ENCODE measurements around the gene CEACAM16.

Gene CEACAM16

DNA sequence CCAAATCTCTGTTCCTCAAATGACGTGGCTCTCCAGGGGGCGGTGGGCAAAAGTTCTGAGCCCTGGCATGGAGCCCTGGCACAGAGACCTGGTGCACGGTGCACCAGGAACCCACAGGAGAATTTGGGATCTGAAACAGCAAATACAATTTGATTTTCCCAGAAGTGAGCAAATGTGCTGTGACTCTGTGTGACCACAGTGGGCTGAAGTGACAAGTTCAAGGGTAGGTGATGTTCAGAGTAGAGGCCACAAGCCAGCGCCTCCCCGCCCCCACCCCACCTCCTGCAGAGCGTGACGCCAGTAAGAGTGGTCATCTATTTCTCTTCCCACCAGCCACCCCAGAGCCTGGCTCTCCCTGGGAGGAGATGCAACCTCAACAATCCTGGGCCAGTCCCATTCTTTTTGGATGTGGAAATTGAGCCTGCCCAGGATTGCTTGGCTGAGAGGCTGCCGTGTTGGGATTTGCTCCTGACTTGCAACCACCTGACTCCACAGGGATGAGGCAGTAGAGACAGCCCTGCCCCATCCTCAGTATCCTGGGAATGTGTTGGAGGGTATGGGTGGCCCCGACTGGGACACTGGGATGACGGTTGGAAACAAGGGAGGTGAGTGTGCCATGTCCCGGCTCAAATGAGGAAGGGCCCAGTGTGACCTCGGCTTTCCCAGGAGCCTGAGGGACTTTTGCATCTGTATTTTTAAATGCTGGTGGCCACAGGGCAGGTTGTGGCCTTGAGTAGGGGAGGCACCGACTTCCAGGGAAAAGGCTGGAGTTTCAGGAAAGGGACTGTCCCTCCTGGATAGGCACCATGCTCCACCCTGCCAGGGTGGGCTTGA lies 38.5 kb downstream of the CEACAM16 start:
- peak; percentile 51 for DNase-seq (ENCODE audit: low read depth)
- TF ChIP-seq CTCF (conservative IDR thresholded peaks at IDR 0.05; ENCODE audit: low read length), result no peak
- H3K4me3 ChIP-seq (ENCODE audit: low read length), result no peak overlapping the region

GRCh38 chr19:44738136-44738535 lies 39.2 kb downstream of the CEACAM16 start:
- no peak for TF ChIP-seq CTCF (conservative IDR thresholded peaks at IDR 0.05; ENCODE audit: low read length)
- DNase-seq (ENCODE audit: low read depth), result no peak
- no peak overlapping the region for H3K4me3 ChIP-seq (ENCODE audit: low read length)

DNA sequence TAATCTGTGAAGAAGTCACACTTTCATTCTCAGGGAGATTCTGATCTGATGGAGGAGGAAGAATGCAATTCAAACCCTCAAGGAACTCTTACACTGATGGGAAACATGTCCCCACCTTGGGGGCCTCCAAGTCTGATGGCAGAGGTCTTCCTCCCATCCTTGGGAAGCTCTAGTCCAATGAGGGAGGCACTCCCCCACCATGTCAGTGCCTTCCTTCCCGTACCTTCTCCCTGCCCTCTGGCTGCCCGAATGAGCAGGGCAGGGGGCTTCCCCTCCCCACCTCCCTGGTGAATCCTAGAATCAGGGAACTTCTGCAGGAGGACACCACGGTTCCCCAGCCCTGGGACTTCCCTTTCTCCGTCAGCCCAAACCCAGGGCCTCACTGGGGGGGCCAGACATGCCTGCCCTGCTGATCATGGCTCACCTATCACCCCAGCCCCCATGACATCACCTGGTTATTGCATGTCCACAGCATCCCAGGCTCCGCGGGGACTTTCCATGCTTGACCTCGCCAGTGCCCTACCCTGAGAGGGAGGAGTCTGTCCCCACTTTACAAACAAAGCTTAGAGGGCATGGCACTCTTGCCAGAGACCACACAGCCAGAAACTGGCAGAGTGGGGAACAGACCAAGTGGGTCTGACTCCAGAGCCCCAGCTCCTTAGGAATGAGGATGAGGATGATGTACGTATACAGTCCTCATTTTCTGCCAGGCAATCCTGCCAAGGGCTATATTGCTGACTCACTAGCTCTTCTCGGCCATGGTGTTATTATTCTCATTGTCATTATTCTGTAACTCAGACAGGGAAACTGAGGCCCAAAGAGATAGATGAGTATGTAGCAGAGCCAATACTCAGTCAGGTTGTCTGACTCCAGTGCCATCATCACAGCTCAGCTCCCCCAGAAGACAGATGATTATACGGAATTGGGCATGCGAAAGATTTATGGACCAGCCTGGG lies 39.9 kb downstream of the CEACAM16 start:
- no peak for DNase-seq (ENCODE audit: low read depth)
- TF ChIP-seq CTCF (conservative IDR thresholded peaks at IDR 0.05; ENCODE audit: low read length), result no peak
- no peak overlapping the region for H3K4me3 ChIP-seq (ENCODE audit: low read length)

- DNase-seq (ENCODE audit: low read depth), result no peak
- 0 out of 2 replicates have a peak, but pooled peaks have one; percentile 12 for TF ChIP-seq CTCF (conservative IDR thresholded peaks at IDR 0.05; ENCODE audit: low read length)
- no peak overlapping the region for H3K4me3 ChIP-seq (ENCODE audit: low read length)
Observed at GRCh38 chr19:44740351-44740824, 41.4 kb downstream of the CEACAM16 start.

GRCh38 chr19:44741258-44741731 lies 42.3 kb downstream of the CEACAM16 start:
- peak; percentile 50 for DNase-seq (ENCODE audit: low read depth)
- H3K4me3 ChIP-seq (ENCODE audit: low read length), result no peak overlapping the region
- no peak for TF ChIP-seq CTCF (conservative IDR thresholded peaks at IDR 0.05; ENCODE audit: low read length)

DNA sequence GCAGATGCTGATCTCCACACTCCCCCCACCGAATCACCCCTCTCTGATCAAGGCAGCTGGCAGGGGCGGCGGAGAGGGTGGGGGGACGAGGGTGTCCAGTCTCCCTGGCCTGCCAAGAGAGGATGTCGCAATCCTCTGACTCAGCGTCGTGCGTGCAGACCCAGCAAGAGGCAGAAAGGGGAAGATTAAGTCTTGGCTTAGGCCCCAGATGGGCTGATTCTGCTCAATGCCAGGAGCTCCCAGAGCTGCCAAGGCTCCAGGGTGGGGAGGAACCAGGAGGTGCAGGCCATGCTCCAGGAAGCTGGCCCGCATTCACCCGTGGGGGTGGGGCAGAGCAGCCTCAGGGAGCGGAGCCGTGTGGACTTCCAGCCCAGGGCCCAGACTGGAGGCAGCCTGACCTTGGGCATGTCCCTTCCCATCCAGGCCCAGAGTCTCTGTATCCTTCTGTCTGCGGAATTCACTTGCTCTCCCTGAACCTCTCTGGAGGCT lies 42.9 kb downstream of the CEACAM16 start:
- DNase-seq (ENCODE audit: low read depth), result peak; percentile 100
- no peak overlapping the region for H3K4me3 ChIP-seq (ENCODE audit: low read length)
- no peak for TF ChIP-seq CTCF (conservative IDR thresholded peaks at IDR 0.05; ENCODE audit: low read length)

Data from AG10803 (cell line).